HUES6 (cell line): ENCODE results near the gene TMCO4.

Source experiments
- H3K27ac ChIP-seq: 2 replicates; pipeline ENCODE4 v1.7.0; 2013; ENCODE audit warnings: low read depth, mild to moderate bottlenecking, low read length, inconsistent platforms
- H3K27me3 ChIP-seq: 2 replicates; pipeline ENCODE4 v1.6.1; 2013; ENCODE audit warnings: low read length; ENCODE audit not compliant: control insufficient read depth, insufficient read depth
- H3K36me3 ChIP-seq: 2 replicates; pipeline ENCODE4 v1.6.1; 2013; ENCODE audit warnings: low read length; ENCODE audit not compliant: control insufficient read depth, insufficient read depth
- H3K4me1 ChIP-seq: 2 replicates; pipeline ENCODE4 v1.6.1; 2013; ENCODE audit warnings: low read length; ENCODE audit not compliant: control insufficient read depth, insufficient read depth
- H3K4me3 ChIP-seq: 2 replicates; pipeline ENCODE4 v1.5.1; 2013; ENCODE audit warnings: low read depth, low read length
- H3K9ac ChIP-seq: one replicate; pipeline ENCODE4 v1.6.1; 2013; ENCODE audit warnings: mild to moderate bottlenecking, low read length
- H3K9me3 ChIP-seq: 2 replicates; pipeline ENCODE4 v1.6.1; 2013; ENCODE audit warnings: low read depth, low read length; ENCODE audit not compliant: control insufficient read depth, insufficient read depth

Gene TMCO4

GRCh38 chr1:19695772-19696171, 103.9 kb downstream of the TMCO4 start:
- Histone ChIP-seq H3K4me1 (no peaks in the 10 kb centered on the region), H3K9ac (no peak overlapping the region), H3K27ac (no peak overlapping the region), H3K4me3 (no peak overlapping the region), H3K9me3 (no peaks in the 10 kb centered on the region), H3K27me3 (no peaks in the 10 kb centered on the region), H3K36me3 (no peaks in the 10 kb centered on the region)

GRCh38 chr1:19694298-19694697, 105.4 kb downstream of the TMCO4 start:
- H3K9ac ChIP-seq = no peak overlapping the region
- 0 out of 2 replicates have a peak, but pooled peaks cover 3% of the 10 kb centered on the region for H3K4me1 ChIP-seq
- no peak overlapping the region for H3K27ac ChIP-seq
- H3K4me3 ChIP-seq = no peak overlapping the region
- H3K27me3 ChIP-seq = no peaks in the 10 kb centered on the region
- no peaks in the 10 kb centered on the region for H3K9me3 ChIP-seq
- no peaks in the 10 kb centered on the region for H3K36me3 ChIP-seq

- H3K36me3 ChIP-seq = no peaks in the 10 kb centered on the region
- H3K27ac ChIP-seq = no peak overlapping the region
Observed at GRCh38 chr1:19690342-19690741, 109.4 kb downstream of the TMCO4 start.

GRCh38 chr1:19689856-19690255, 109.9 kb downstream of the TMCO4 start:
- no peaks in the 10 kb centered on the region for H3K36me3 ChIP-seq
- H3K27me3 ChIP-seq = no peaks in the 10 kb centered on the region
- peaks cover 21% of the 10 kb centered on the region for H3K4me1 ChIP-seq
- H3K9ac ChIP-seq = no peak overlapping the region
- no peak overlapping the region for H3K27ac ChIP-seq
- H3K9me3 ChIP-seq = peaks cover 2% of the 10 kb centered on the region; the same call in 1 of the 2 replicates
- H3K4me3 ChIP-seq = no peak overlapping the region

More at GRCh38 chr1:19690342-19690741, 109.4 kb downstream of the TMCO4 start:
- peaks cover 2% of the 10 kb centered on the region; the same call in 1 of the 2 replicates for H3K9me3 ChIP-seq
- peaks cover 21% of the 10 kb centered on the region for H3K4me1 ChIP-seq
- H3K9ac ChIP-seq = no peak overlapping the region
- H3K27me3 ChIP-seq = no peaks in the 10 kb centered on the region
- H3K4me3 ChIP-seq = no peak overlapping the region

- Histone ChIP-seq H3K27me3 (no peaks in the 10 kb centered on the region), H3K27ac (no peak overlapping the region), H3K9ac (no peak overlapping the region), H3K36me3 (no peaks in the 10 kb centered on the region), H3K4me3 (no peak overlapping the region), H3K4me1 (peaks cover 21% of the 10 kb centered on the region), H3K9me3 (peaks cover 2% of the 10 kb centered on the region; the same call in 1 of the 2 replicates)
Observed at GRCh38 chr1:19689085-19689757, 110.5 kb downstream of the TMCO4 start.

GRCh38 chr1:19688041-19688842, 111.5 kb downstream of the TMCO4 start:
- Histone ChIP-seq H3K27ac (no peak overlapping the region), H3K27me3 (no peaks in the 10 kb centered on the region), H3K9ac (no peak overlapping the region), H3K9me3 (peaks cover 2% of the 10 kb centered on the region; the same call in 1 of the 2 replicates), H3K4me3 (no peak overlapping the region), H3K36me3 (no peaks in the 10 kb centered on the region), H3K4me1 (peaks cover 21% of the 10 kb centered on the region)

- H3K4me3 ChIP-seq = no peak overlapping the region
- H3K27me3 ChIP-seq = no peaks in the 10 kb centered on the region
Observed at GRCh38 chr1:19687414-19687813, 112.3 kb downstream of the TMCO4 start.

GRCh38 chr1:19685994-19686393, 113.7 kb downstream of the TMCO4 start:
- Histone ChIP-seq H3K4me1 (peaks cover 21% of the 10 kb centered on the region), H3K4me3 (no peak overlapping the region), H3K9ac (no peak overlapping the region), H3K27ac (no peak overlapping the region), H3K27me3 (no peaks in the 10 kb centered on the region), H3K36me3 (no peaks in the 10 kb centered on the region), H3K9me3 (peaks cover 2% of the 10 kb centered on the region; the same call in 1 of the 2 replicates)

More at GRCh38 chr1:19687414-19687813, 112.3 kb downstream of the TMCO4 start:
- H3K4me1 ChIP-seq = peaks cover 21% of the 10 kb centered on the region
- no peaks in the 10 kb centered on the region for H3K36me3 ChIP-seq
- no peak overlapping the region for H3K9ac ChIP-seq
- peaks cover 2% of the 10 kb centered on the region; the same call in 1 of the 2 replicates for H3K9me3 ChIP-seq
- no peak overlapping the region for H3K27ac ChIP-seq

GRCh38 chr1:19684677-19685076, 115.0 kb downstream of the TMCO4 start:
- Histone ChIP-seq H3K4me1 (peaks cover 21% of the 10 kb centered on the region), H3K27me3 (no peaks in the 10 kb centered on the region), H3K9ac (no peak overlapping the region), H3K9me3 (peaks cover 2% of the 10 kb centered on the region; the same call in 1 of the 2 replicates), H3K4me3 (no peak overlapping the region), H3K36me3 (no peaks in the 10 kb centered on the region), H3K27ac (no peak overlapping the region)

- H3K27me3 ChIP-seq = no peaks in the 10 kb centered on the region
- H3K27ac ChIP-seq = no peak overlapping the region
- peaks cover 2% of the 10 kb centered on the region; the same call in 1 of the 2 replicates for H3K9me3 ChIP-seq
- H3K36me3 ChIP-seq = no peaks in the 10 kb centered on the region
- no peak overlapping the region for H3K9ac ChIP-seq
- H3K4me3 ChIP-seq = no peak overlapping the region
- H3K4me1 ChIP-seq = peaks cover 10% of the 10 kb centered on the region; the same call in 1 of the 2 replicates
Observed at GRCh38 chr1:19683351-19683750, 116.4 kb downstream of the TMCO4 start.

- Histone ChIP-seq H3K4me3 (no peak overlapping the region), H3K36me3 (no peaks in the 10 kb centered on the region), H3K9ac (no peak overlapping the region), H3K9me3 (peaks cover 2% of the 10 kb centered on the region; the same call in 1 of the 2 replicates), H3K27ac (no peak overlapping the region), H3K27me3 (no peaks in the 10 kb centered on the region), H3K4me1 (peaks cover 8% of the 10 kb centered on the region; the same call in 1 of the 2 replicates)
Observed at GRCh38 chr1:19682901-19683300, 116.8 kb downstream of the TMCO4 start.
